ENCODE measurements around the gene PBRM1. TPM values are rescaled to one million over a fixed set of nuclear protein-coding genes. Genes with fewer than 3 reads are reported as not detected.

The PBRM1 gene
- total and polyA plus RNA-seq, 2 donors (not counting 3 experiments of a cell fraction or from before 2014, with no cell fraction given) = 26.7 to 87.1 TPM

DNA sequence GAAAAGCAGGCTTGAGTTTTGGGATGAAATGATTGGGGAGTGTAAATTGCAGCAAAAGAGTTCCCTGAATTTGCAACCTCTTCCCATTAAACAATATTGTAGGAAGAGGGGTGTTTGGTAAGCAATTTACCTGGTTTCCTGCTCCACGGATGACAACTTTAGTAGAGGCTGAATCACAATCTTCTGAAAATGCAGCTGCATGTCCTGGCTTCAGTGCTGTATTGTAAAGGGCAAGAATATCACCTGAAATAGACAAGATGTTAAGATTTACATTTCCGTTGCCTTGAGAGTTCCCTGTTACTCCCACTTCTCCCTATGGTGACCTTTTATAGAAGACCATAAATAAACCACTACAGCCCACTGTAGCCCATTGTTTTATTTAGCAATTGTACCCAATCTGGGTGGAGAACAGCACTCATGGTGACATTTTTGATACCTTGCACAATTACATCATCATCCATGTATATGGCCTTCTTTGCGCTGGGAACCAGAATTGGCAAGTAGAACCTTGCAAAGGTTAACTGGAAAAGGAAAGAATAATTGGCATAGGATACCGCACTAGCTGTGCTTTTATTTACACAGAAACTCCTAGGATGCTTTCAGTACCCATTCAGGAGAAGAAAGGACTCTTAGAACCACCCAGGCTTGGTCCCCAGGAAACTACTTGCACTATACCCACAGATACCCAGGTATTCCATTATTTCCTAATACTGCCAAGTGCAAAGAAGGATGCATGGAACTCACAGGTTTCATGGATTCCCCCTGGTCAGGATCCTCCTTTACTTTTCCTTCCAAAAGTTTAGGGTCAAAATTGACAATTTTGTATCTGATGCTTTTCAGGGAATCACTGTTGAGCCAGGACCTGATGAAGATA, 10.3 kb upstream of the PBRM1 start:
- no peaks in the 10 kb centered on the region for H3K9me1 ChIP-seq (replicated peaks; ENCODE audit: control insufficient read depth, extremely low read depth, insufficient read depth, low read length)
- H3K9ac ChIP-seq (replicated peaks; ENCODE audit: extremely low read depth, insufficient read depth, low read length) = no peak overlapping the region
- H3K4me2 ChIP-seq (ENCODE audit: insufficient read depth, low read length) = no peak overlapping the region
- no peak for FAIRE-seq
- H3K9me3 ChIP-seq (replicated peaks; ENCODE audit: control insufficient read depth, insufficient read depth, low read length) = no peaks in the 10 kb centered on the region
- dilution Hi-C loops (cut with MboI; ENCODE audit: extremely low pct_ligation_motif_present, low sequenced_read_pairs) (no loop called here), intact Hi-C loops (cut with micrococcal nuclease) (no loop called here)
- H3K4me3 ChIP-seq (replicated peaks in 1 of 3; ENCODE audit: insufficient read depth in 1 of 3, low read depth in 1 of 3, low read length in 3 of 3) = no peak overlapping the region
- ChIA-PET CTCF (no interaction called here), POLR2A (no interaction called here)
- no TSS peak for BruUV-seq (replicated peaks)
- TF ChIP-seq EZH2 (IDR thresholded peaks at IDR 0.05; ENCODE audit: borderline replicate concordance, low read depth, low read length, severe bottlenecking) = no peak
- no peak for TF ChIP-seq POLR2AphosphoS5 (IDR thresholded peaks at IDR 0.05; ENCODE audit: insufficient read depth, low read depth, low read length)
- TF ChIP-seq MYC (IDR thresholded peaks at IDR 0.05; ENCODE audit: low read depth, low read length) = no peak
- TF ChIP-seq, protein P1, sequence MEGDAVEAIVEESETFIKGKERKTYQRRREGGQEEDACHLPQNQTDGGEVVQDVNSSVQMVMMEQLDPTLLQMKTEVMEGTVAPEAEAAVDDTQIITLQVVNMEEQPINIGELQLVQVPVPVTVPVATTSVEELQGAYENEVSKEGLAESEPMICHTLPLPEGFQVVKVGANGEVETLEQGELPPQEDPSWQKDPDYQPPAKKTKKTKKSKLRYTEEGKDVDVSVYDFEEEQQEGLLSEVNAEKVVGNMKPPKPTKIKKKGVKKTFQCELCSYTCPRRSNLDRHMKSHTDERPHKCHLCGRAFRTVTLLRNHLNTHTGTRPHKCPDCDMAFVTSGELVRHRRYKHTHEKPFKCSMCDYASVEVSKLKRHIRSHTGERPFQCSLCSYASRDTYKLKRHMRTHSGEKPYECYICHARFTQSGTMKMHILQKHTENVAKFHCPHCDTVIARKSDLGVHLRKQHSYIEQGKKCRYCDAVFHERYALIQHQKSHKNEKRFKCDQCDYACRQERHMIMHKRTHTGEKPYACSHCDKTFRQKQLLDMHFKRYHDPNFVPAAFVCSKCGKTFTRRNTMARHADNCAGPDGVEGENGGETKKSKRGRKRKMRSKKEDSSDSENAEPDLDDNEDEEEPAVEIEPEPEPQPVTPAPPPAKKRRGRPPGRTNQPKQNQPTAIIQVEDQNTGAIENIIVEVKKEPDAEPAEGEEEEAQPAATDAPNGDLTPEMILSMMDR (IDR thresholded peaks at IDR 0.05; ENCODE audit: extremely low read depth in 1 of 2, insufficient read depth in 1 of 2, low read depth in 1 of 2, low read length in 2 of 2) = no peak
- no peak for TF ChIP-seq JUN (IDR thresholded peaks at IDR 0.05; ENCODE audit: borderline replicate concordance, insufficient read depth, insufficient read length, low read depth)
- no peak for TF ChIP-seq MAX (IDR thresholded peaks at IDR 0.05; ENCODE audit: insufficient read depth, insufficient read length)
- TF ChIP-seq POLR2A (IDR thresholded peaks at IDR 0.05; ENCODE audit: low read depth, low read length) = no peak
- TF ChIP-seq FOS (IDR thresholded peaks at IDR 0.05; ENCODE audit: borderline replicate concordance, insufficient read depth, low read length) = no peak
- TF ChIP-seq GATA2 (IDR thresholded peaks at IDR 0.05; ENCODE audit: insufficient read depth, insufficient read length, low read depth, low read length) = no peak
- no peak overlapping the region for H2AFZ ChIP-seq (ENCODE audit: low read depth, low read length)
- no peak overlapping the region for H3K27ac ChIP-seq (ENCODE audit: insufficient read depth, low read depth, low read length)
- H3K79me2 ChIP-seq (ENCODE audit: control insufficient read depth, insufficient read depth, low read length) = peaks cover 14% of the 10 kb centered on the region
- H3K27me3 ChIP-seq (ENCODE audit: control insufficient read depth in 2 of 2, insufficient read depth in 2 of 2, low read length in 2 of 2) = no peaks in the 10 kb centered on the region
- H3K4me1 ChIP-seq (ENCODE audit: control insufficient read depth, extremely low read depth, insufficient read depth, low read length) = no peaks in the 10 kb centered on the region
- no peak for DNase-seq (ENCODE audit: low read depth, low spot score)
- H3K36me3 ChIP-seq (ENCODE audit: control insufficient read depth in 2 of 2, extremely low read depth in 1 of 2, insufficient read depth in 2 of 2, low read length in 2 of 2) = peaks cover 33 to 51% of the 10 kb centered on the region in 2 experiments
- no peaks in the 10 kb centered on the region for H4K20me1 ChIP-seq (replicated peaks; ENCODE audit: control insufficient read depth, extremely low read depth, insufficient read depth, low read length)
